GM12878 (cell line): ENCODE results near the gene TLCD3B. TPM values are rescaled to one million over a fixed set of nuclear protein-coding genes. Genes with fewer than 3 reads are reported as not detected.

Experiments used
- ATAC-seq: fragments of 200-7000 bp; cut with Tn5 transposase; 3 replicates; pipeline ENCODE4 v1.9.1; 2020; ENCODE audit warnings: mild to moderate bottlenecking, moderate library complexity
- BruUV-seq: library from RNA; stranded (reverse); fragments of 400-500 nt; replicated peaks from 2 replicates; lab custom pipeline; 2021; lab: Mats Ljungman, UMichigan
- CTCF ChIA-PET: fragments of 300-600 bp; sonication (Branson Sonifier 250); formaldehyde crosslinking; extraction: SDS; loops from one replicate; lab custom pipeline; 2021; ENCODE audit warnings: inconsistent platforms; lab: Yijun Ruan, JAX
- POLR2A ChIA-PET: fragments of 350-600 bp; formaldehyde crosslinking; extraction: SDS; loops from one replicate; lab custom pipeline; 2021; ENCODE audit warnings: inconsistent platforms; lab: Charles Lee
- RAD21 ChIA-PET: fragments of 300-600 bp; sonication (Branson Sonifier 250); formaldehyde crosslinking; loops from one replicate; lab custom pipeline; 2023; ENCODE audit warnings: antibody characterized with exemption; ENCODE audit not compliant: unreplicated experiment; lab: Charles Lee
- SMC1A ChIA-PET: fragments of 300-600 bp; sonication (Branson Sonifier 250); formaldehyde crosslinking; loops from one replicate; lab custom pipeline; 2023; ENCODE audit not compliant: unreplicated experiment, uncharacterized antibody; lab: Charles Lee
- DNase-seq: peaks from one replicate; pipeline ENCODE4 v3.0.0-alpha.2; 2011; ENCODE audit warnings: low read depth, low spot score
- FAIRE-seq: peaks from 3 replicates; lab custom pipeline; 2011; peaks lifted over from hg19 to GRCh38; lab: Jason Lieb, UNC
- H2AFZ ChIP-seq: 2 replicates; pipeline ENCODE4 v1.6.0; 2011; ENCODE audit warnings: low read depth, low read length, control low read depth; ENCODE audit not compliant: control insufficient read depth
- H3K27ac ChIP-seq: 2 replicates; pipeline ENCODE4 v1.5.1; 2011; ENCODE audit warnings: control low read depth; ENCODE audit not compliant: control insufficient read depth, insufficient read depth
- H3K27me3 ChIP-seq, 2 experiments: replicated peaks in 1 of 2; 2 replicates each; pipeline versions ENCODE4 v1.6.0 to v1.6.1; 2011; ENCODE audit warnings: low read length in 1 of 2; ENCODE audit not compliant: control insufficient read depth in 2 of 2, insufficient read depth in 2 of 2
- H3K36me3 ChIP-seq, 2 experiments: 2 replicates each; pipeline ENCODE4 v1.5.1; 2011; ENCODE audit warnings: low read length in 1 of 2; ENCODE audit not compliant: control insufficient read depth in 2 of 2, insufficient read depth in 2 of 2
- H3K4me1 ChIP-seq: 2 replicates; pipeline ENCODE4 v1.6.1; 2011; ENCODE audit warnings: mild to moderate bottlenecking, low read length, moderate library complexity, mixed read lengths; ENCODE audit not compliant: control insufficient read depth, insufficient read depth
- H3K4me2 ChIP-seq: 2 replicates; pipeline ENCODE4 v1.6.0; 2011; ENCODE audit warnings: control low read depth; ENCODE audit not compliant: control insufficient read depth, insufficient read depth
- H3K4me3 ChIP-seq: fragments of 200-600 bp; sonication (generic); 2 replicates; pipeline ENCODE4 v1.5.1; 2016
- H3K79me2 ChIP-seq: 2 replicates; pipeline ENCODE4 v1.6.0; 2011; ENCODE audit warnings: low read length; ENCODE audit not compliant: control insufficient read depth, insufficient read depth
- H3K9ac ChIP-seq: 2 replicates; pipeline ENCODE4 v1.8.0; 2011; ENCODE audit warnings: low read length, control low read depth, mixed read lengths; ENCODE audit not compliant: control insufficient read depth, insufficient read depth
- H3K9me3 ChIP-seq: replicated peaks from 3 replicates; pipeline ENCODE4 v1.5.1; 2011; ENCODE audit warnings: mild to moderate bottlenecking, low read length; ENCODE audit not compliant: control insufficient read depth, insufficient read depth
- H4K20me1 ChIP-seq: 2 replicates; pipeline ENCODE4 v1.6.0; 2011; ENCODE audit not compliant: control insufficient read depth, insufficient read depth
- CREB1 ChIP-seq: IDR thresholded peaks from 2 replicates; pipeline ENCODE4 v1.6.1; 2012; ENCODE audit warnings: low read depth, mild to moderate bottlenecking, inconsistent platforms
- CREM ChIP-seq: IDR thresholded peaks from 2 replicates; pipeline ENCODE4 v1.6.1; 2014; ENCODE audit warnings: antibody characterized with exemption, low read depth
- KAT2A ChIP-seq: conservative IDR thresholded peaks from 2 replicates; pipeline ENCODE4 v1.6.1; 2011; ENCODE audit warnings: low read depth, low read length; ENCODE audit not compliant: control insufficient read depth
- NFIC ChIP-seq: IDR thresholded peaks from 2 replicates; pipeline ENCODE4 v1.6.1; 2012; ENCODE audit warnings: low read depth, mild to moderate bottlenecking, inconsistent platforms, low read length, moderate library complexity
- NFXL1 ChIP-seq: fragments of 450-650 bp; IDR thresholded peaks from 2 replicates; pipeline ENCODE4 v1.6.1; 2017; ENCODE audit warnings: antibody characterized with exemption, mild to moderate bottlenecking, borderline replicate concordance
- TBL1XR1 ChIP-seq: IDR thresholded peaks from 2 replicates; pipeline ENCODE4 v1.6.1; 2012; ENCODE audit warnings: low read depth, low read length, improper control_type of control experiment
- ZNF384 ChIP-seq: IDR thresholded peaks from 2 replicates; pipeline ENCODE4 v1.6.1; 2012; ENCODE audit warnings: low read depth, mild to moderate bottlenecking, low read length, improper control_type of control experiment, borderline replicate concordance
- WGBS: methylation state at CpG from one replicate; pipeline ENCODE4 v1.1.6; 2016; ENCODE audit warnings: low lambda C conversion rate; ENCODE audit not compliant: insufficient replicate concordance, insufficient coverage; ENCODE audit errors: missing lambda C conversion rate; 5-methylcytosine and 5-hydroxymethylcytosine counted together
- in situ Hi-C: fragments of 300-500 bp; cut with MboI; formaldehyde crosslinking; loops from 9 replicates; pipeline ENCODE4 v1.14.3; 2018; ENCODE audit warnings: mixed read lengths
- intact Hi-C: fragments of 100-400 bp; cut with micrococcal nuclease; formaldehyde crosslinking; loops from one replicate; pipeline ENCODE4 v1.14.2; 2022; ENCODE audit not compliant: unreplicated experiment
- polyA plus RNA-seq, 11 experiments: library from polyadenylated mRNA; depleted of rRNA in 4 of 11; unstranded in 6 of 11; stranded (reverse) in 5 of 11; fragments of >200 nt; fragmentation: Nextera tagmentation in 4 of 11; fragmentation: Illumina TruSeq in 1 of 11; extraction: Ambion mirVana in 4 of 11; extraction: Trizol in 1 of 11; gene quantifications; 1 replicate in 1 of 11; 2 replicates in 10 of 11; pipeline versions ENCODE4 v1.2.1 to v1.2.3, GENCODE V29; 2011 to 2016; ENCODE audit warnings: inconsistent platforms in 2 of 11, missing spikeins in 2 of 11, low read depth in 1 of 11
- total RNA-seq, 4 experiments: library from RNA; depleted of rRNA in 3 of 4; stranded (reverse); fragments of >200 nt in 3 of 4; fragmentation: Illumina TruSeq in 1 of 4; extraction: Trizol in 1 of 4; gene quantifications; 2 replicates each; pipeline versions ENCODE4 v1.2.1 to v1.2.3, GENCODE V29; 2013 to 2021
- TF ChIP-seq, protein P1 (sequence below): fragments of 450-650 bp; IDR thresholded peaks from 2 replicates; pipeline ENCODE4 v1.6.1; 2017; ENCODE audit warnings: antibody characterized with exemption, mild to moderate bottlenecking, moderate library complexity
- TF ChIP-seq, protein P2 (sequence below): IDR thresholded peaks from 2 replicates; pipeline ENCODE4 v1.6.1; 2012; ENCODE audit warnings: low read depth, low read length, improper control_type of control experiment

Gene TLCD3B
- total and polyA plus RNA-seq, 10 of the 15 experiments (the other 5 are each of a cell fraction or from before 2014, with no cell fraction given) = 0.05 to 0.51 (median 0.18) TPM; not detected in 4

DNA sequence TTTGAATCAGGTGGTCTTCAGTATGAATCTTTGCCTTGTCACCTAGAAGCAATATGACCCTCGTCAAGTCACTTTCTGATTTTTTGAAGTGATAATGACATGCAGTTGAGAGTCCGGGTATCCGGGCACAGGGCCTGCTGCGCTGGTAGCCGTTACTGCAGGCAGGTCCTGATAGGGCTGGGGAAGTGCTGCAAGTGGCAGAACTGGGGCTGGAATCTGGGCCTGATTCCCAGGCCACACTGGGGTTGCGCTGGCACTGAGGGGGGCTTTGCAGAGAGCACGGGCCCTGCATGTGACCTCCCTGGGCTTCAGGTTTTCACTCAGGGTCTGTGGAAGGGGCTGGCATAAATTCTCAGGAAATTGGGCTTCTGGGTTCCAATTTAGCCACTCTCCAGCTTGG lies 47.7 kb upstream of the TLCD3B start:
- ChIA-PET SMC1A (interaction anchor here (0.6 to 1.2 kb wide), 2 partner anchors 12 to 288 kb away, joined by 3 read pairs; partner anchors contain the start of gene KIF22), RAD21 (no interaction called here), POLR2A (interaction anchor here (0.5 kb wide), 1 partner anchor 101 kb away, joined by 3 read pairs; no protein-coding TSS in a partner anchor), CTCF (no interaction called here)
- no peaks in the 10 kb centered on the region for H3K9me3 ChIP-seq
- H3K27ac ChIP-seq = no peak overlapping the region
- H3K9ac ChIP-seq = no peak overlapping the region
- no peak overlapping the region for H3K4me3 ChIP-seq
- no peaks in the 10 kb centered on the region for H3K27me3 ChIP-seq
- H3K36me3 ChIP-seq = peaks cover 15 to 24% of the 10 kb centered on the region in 2 experiments
- 0 out of 2 replicates have a peak, but pooled peaks cover 2% of the 10 kb centered on the region for H4K20me1 ChIP-seq
- no peak for TF ChIP-seq NFIC
- TF ChIP-seq CREB1 = no peak
- TF ChIP-seq, protein P1, sequence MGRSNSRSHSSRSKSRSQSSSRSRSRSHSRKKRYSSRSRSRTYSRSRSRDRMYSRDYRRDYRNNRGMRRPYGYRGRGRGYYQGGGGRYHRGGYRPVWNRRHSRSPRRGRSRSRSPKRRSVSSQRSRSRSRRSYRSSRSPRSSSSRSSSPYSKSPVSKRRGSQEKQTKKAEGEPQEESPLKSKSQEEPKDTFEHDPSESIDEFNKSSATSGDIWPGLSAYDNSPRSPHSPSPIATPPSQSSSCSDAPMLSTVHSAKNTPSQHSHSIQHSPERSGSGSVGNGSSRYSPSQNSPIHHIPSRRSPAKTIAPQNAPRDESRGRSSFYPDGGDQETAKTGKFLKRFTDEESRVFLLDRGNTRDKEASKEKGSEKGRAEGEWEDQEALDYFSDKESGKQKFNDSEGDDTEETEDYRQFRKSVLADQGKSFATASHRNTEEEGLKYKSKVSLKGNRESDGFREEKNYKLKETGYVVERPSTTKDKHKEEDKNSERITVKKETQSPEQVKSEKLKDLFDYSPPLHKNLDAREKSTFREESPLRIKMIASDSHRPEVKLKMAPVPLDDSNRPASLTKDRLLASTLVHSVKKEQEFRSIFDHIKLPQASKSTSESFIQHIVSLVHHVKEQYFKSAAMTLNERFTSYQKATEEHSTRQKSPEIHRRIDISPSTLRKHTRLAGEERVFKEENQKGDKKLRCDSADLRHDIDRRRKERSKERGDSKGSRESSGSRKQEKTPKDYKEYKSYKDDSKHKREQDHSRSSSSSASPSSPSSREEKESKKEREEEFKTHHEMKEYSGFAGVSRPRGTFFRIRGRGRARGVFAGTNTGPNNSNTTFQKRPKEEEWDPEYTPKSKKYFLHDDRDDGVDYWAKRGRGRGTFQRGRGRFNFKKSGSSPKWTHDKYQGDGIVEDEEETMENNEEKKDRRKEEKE = no peak
- TF ChIP-seq TBL1XR1 = no peak
- TF ChIP-seq, protein P2, sequence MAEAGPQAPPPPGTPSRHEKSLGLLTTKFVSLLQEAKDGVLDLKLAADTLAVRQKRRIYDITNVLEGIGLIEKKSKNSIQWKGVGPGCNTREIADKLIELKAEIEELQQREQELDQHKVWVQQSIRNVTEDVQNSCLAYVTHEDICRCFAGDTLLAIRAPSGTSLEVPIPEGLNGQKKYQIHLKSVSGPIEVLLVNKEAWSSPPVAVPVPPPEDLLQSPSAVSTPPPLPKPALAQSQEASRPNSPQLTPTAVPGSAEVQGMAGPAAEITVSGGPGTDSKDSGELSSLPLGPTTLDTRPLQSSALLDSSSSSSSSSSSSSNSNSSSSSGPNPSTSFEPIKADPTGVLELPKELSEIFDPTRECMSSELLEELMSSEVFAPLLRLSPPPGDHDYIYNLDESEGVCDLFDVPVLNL = no peak
- no peak for TF ChIP-seq ZNF384
- no peak for TF ChIP-seq NFXL1
- TF ChIP-seq KAT2A = no peak
- TF ChIP-seq CREM = no peak
- H3K4me1 ChIP-seq = peaks cover 10% of the 10 kb centered on the region
- H3K79me2 ChIP-seq = peaks cover 40% of the 10 kb centered on the region
- ATAC-seq (no peak), FAIRE-seq (no peak), DNase-seq (no peak)
- no TSS peak for BruUV-seq
- H3K4me2 ChIP-seq = peak overlapping the region; percentile 25; the same call in 1 of the 2 replicates
- H2AFZ ChIP-seq = no peak overlapping the region
- in situ Hi-C loops = loop anchor here (25.0 kb wide), 1 partner anchor 1809 kb away; no protein-coding TSS in a partner anchor
- intact Hi-C loops = no loop called here
- WGBS = 100% methylated on average over 7 of the region's 7 CpGs
